Measurements from ENCODE around the gene REM1.
"Not testable (repeated sequence)": the region's sequence is repeated elsewhere in the genome, so short reads cannot be mapped to it uniquely, and the experiment has no call there.

Gene REM1, protein sequence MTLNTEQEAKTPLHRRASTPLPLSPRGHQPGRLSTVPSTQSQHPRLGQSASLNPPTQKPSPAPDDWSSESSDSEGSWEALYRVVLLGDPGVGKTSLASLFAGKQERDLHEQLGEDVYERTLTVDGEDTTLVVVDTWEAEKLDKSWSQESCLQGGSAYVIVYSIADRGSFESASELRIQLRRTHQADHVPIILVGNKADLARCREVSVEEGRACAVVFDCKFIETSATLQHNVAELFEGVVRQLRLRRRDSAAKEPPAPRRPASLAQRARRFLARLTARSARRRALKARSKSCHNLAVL

DNA sequence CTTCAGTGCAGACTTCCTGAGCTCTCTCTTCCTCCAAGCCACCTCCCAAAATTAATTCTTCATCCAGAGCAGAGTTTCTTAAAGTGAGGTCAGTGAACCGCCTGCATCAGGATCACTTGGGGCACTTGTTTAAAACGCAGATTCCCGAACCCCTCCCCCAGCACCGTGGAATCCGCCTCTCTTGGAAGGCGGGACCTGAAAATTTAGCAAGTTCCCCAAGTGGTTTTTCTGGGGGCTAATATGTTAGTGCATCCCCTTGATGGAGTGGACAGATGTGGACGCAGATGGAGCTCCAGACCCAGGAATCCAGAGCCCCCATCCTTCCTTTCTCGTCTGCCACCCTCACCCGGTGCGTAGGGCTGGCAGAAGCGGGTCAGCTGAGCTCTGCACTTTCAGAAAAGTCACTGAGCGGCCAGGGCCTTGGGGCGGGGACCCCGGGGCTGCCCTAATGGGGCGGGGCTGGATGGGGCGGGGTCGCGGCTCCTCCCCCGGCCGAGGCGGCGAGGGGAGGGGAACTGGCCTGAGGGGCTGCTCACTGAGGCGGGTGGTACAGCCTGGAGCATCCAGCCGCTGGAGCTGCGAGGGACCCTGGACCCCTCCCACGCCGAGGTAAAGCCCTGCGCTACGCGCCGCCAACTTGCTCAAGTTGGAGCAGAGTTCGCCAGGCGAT, at the start of gene REM1, which contains the start of gene DEFB124:
Gene REM1 (plus strand): TSS at position 531 of the 670 bp plus-strand sequence. CDS start 1,158 bp downstream, outside the sequence.
Gene DEFB124 (minus strand): TSS at position 370 of the 670 bp plus-strand sequence. CDS start 2,114 bp downstream, outside the sequence.
- TF ChIP-seq, protein P1, sequence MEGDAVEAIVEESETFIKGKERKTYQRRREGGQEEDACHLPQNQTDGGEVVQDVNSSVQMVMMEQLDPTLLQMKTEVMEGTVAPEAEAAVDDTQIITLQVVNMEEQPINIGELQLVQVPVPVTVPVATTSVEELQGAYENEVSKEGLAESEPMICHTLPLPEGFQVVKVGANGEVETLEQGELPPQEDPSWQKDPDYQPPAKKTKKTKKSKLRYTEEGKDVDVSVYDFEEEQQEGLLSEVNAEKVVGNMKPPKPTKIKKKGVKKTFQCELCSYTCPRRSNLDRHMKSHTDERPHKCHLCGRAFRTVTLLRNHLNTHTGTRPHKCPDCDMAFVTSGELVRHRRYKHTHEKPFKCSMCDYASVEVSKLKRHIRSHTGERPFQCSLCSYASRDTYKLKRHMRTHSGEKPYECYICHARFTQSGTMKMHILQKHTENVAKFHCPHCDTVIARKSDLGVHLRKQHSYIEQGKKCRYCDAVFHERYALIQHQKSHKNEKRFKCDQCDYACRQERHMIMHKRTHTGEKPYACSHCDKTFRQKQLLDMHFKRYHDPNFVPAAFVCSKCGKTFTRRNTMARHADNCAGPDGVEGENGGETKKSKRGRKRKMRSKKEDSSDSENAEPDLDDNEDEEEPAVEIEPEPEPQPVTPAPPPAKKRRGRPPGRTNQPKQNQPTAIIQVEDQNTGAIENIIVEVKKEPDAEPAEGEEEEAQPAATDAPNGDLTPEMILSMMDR (conservative IDR thresholded peaks at IDR 0.05): no peak
- H3K27ac ChIP-seq: no peak within 1 kb of the TSS

DNA sequence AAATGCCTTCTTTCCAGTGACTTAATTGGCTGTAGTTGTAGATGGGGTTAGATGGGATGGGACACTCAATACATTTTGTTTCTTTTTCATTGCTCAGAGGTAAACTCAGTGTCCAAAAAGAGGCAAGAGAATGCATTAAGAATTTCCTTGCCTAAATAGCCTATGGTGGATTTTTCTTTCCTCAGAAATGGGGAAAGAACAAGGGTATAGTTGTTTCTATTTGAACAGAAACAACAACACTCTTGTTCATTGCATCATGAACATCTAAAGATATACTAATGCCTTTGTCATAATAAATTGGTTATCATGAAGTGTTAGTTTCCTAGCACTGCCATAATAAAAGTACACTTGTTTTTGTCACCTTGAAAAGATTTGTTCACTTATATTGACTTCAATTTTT, 49.3 kb upstream of the REM1 start:
- H3K27ac ChIP-seq: no peak overlapping the region
- TF ChIP-seq, protein P1 (conservative IDR thresholded peaks at IDR 0.05): no peak

DNA sequence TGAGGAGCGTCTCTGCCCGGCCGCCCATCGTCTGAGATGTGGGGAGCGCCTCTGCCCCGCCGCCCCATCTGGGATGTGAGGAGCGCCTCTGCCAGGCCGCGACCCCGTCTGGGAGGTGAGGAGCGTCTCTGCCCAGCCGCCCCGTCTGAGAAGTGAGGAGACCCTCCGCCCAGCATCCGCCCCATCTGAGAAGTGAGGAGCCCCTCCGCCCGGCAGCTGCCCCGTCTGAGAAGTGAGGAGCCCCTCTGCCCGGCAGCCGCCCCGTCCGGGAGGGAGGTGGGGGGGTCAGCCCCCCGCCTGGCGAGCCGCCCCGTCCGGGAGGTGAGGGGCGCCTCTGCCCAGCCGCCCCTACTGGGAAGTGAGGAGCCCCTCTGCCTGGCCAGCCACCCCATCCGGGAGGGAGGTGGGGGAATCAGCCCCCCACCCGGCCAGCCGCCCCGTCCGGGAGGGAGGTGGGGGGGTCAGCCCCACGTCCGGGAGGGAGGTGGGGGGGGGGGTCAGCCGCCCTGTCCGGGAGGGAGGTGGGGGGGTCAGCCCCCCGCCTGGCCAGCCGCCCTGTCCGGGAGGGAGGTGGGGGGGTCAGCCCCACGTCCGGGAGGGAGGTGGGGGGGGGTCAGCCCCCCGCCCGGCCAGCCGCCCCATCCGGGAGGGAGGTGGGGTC, 48.1 kb upstream of the REM1 start:
- H3K27ac ChIP-seq: not testable (repeated sequence)

DNA sequence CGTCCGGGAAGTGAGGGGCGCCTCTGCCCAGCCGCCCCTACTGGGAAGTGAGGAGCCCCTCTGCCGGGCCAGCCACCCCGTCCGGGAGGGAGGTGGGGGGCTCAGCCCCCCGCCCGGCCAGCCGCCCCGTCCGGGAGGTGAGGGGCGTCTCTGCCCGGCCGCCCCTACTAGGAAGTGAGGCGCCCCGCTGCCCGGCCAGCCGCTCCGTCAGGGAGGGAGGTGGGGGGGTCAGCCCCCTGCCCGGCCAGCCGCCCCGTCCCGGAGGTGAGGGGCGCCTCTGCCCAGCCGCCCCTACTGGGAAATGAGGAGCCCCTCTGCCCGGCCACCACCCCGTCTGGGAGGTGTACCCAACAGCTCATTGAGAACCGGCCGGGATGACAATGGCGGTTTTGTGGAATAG, 47.5 kb upstream of the REM1 start:
- H3K27ac ChIP-seq: not testable (repeated sequence)

DNA sequence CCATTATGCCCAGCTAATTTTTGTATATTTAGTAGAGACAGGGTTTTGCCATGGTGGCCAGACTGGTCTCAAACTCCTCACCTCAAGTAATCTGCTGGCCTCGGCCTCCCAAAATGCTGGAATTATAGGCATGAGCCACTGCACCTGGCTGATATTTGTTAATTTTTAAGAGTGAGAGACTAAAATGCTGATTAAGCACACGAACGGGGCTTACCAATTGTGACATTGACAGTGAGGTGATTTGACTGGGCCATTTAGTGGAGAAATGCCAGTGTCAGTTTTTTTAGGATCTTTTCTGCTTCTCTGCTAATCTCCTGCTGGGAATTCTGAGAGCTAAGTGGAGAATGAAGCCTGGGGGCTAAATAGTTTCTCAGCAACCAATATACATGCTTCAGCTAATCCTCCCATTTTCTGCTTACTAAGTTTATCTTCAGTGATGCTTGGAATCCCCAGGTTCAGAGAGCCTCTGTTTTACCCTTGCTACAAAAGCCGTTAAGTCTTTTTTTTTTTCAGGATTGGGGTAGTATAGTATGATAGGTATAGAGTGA, 44.4 kb upstream of the REM1 start:
- TF ChIP-seq, protein P1 (conservative IDR thresholded peaks at IDR 0.05): no peak
- no peak overlapping the region for H3K27ac ChIP-seq

DNA sequence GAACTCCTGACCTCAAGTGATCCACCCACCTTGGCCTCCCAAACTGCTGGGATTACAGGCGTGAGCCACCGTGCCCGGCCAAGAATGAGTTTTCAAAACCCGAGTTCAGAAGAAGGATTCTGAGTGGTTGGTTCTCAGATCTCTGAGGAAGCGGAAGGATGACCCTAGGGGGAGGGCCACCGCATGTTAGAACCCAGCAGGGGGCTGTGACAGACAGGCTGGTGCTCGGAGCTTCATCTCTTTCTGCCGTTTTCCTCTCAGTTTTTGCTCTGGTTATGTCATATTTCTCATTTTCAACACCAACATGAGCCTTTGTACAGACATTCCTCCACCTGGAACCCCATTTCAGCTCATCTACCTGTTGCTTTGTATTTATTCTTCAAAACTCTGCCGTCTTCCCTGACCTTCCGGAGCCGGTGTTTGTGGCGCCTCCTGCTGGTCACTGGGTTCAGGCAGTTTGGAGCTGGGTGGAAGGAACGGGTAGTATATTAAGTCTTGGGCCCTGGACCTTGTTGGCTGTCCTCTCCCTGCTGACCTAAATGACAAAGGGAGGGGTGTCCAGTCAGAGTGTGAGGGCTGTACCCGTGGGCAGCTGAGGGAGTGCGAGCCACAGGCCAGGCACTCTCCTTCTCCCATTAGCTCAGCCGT, 35.0 kb upstream of the REM1 start, which contains the start of gene DEFB123:
Gene DEFB123 (plus strand): TSS at position 621 of the 648 bp plus-strand sequence. CDS start 67 bp downstream, outside the sequence.
- TF ChIP-seq, protein P1 (conservative IDR thresholded peaks at IDR 0.05): no peak

DNA sequence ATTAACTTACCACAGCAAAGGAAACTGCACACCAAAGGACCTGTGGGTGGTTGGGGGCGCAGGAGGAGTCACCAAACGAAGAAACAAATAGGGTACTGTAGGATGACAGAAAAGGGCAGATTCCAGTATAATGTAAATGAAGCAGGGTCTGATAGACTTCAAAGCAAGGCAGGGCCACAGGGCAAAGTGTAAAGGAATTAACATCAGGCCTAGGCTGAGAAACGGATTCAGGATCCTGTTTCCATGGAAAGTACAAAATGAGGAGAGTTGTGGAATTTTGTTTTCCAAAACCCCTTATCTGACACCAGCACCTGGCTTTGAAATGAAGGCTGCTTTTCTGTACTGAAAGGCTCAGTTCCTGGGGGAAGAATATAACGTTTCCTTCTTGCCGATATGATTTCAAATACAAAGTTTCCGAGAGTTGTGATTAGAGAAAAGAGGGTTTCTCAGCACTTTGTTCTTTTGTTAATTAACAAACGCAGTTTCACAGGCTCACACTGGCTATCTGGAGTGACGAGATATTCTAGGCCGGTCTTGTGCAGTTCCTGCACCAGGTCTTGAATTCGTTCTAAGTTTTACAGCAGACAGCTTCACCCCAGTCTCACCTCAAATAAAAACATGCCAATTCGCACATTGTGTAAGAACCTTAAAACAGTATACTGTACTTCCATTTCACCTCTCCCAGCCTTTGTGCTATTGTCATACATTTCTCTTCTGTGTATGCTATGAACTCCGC, 28.8 kb upstream of the REM1 start:
- H3K27ac ChIP-seq: no peak overlapping the region
- TF ChIP-seq, protein P1 (conservative IDR thresholded peaks at IDR 0.05): no peak

More for the DNA sequence above, 35.0 kb upstream of the REM1 start, which contains the start of gene DEFB123:
- no peak within 1 kb of the TSS for H3K27ac ChIP-seq
